A172 (cell line): Measurements from ENCODE around the gene COL5A1. TPM values are rescaled to one million over a fixed set of nuclear protein-coding genes. Genes with fewer than 3 reads are reported as not detected.
A peak's percentile ranks its signal among the peaks of the same experiment; 100 is the strongest.

Experiments used
- DNase-seq: peaks from one replicate; pipeline ENCODE4 v3.0.0-alpha.2; 2015; ENCODE audit warnings: low spot score
- total RNA-seq: library from RNA; depleted of rRNA; stranded (reverse); fragments of >200 nt; shearing (Covaris generic); gene quantifications from 2 replicates; pipeline ENCODE4 v1.2.3, GENCODE V29; 2014

Gene COL5A1
- total RNA-seq, 1 experiment from 2014 or later: 185 TPM

DNA sequence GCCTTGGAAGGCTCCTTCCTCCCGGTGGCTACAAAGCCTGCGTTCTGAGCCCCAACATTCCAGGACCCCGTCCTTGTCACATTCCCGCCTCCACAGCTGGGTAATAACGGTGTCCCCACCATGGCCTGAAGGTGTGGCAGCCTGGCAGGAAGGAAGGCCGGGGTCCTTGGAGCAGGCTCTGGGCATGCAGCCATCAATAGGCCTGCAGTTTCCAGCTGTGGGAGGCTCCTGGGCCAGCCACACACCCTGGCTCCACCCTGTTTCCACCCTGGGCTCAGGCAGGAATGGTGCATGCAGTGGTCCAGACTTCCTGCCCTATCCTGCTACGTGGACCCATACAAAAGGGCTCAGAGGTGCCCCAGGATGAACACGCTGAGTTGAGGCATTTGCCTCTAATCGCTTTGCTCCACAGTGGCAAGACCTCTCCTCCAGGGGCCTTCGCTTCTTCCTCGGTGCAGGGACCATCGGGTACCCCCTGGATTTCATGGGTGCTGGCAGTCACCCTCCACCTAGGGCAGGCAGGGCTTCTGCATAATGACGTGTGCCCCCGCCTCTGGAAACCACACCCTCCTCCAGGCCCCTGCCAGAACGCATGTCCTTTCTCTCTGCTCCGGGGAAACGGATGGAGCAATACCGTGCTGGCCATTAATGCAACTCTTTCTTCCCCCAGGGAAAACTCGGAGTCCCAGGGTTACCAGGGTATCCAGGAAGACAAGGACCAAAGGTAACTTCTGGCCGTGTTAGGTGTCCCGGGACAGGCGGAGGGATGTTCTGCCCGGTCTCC is 143.9 kb downstream of the COL5A1 start:
- no peak for DNase-seq

DNA sequence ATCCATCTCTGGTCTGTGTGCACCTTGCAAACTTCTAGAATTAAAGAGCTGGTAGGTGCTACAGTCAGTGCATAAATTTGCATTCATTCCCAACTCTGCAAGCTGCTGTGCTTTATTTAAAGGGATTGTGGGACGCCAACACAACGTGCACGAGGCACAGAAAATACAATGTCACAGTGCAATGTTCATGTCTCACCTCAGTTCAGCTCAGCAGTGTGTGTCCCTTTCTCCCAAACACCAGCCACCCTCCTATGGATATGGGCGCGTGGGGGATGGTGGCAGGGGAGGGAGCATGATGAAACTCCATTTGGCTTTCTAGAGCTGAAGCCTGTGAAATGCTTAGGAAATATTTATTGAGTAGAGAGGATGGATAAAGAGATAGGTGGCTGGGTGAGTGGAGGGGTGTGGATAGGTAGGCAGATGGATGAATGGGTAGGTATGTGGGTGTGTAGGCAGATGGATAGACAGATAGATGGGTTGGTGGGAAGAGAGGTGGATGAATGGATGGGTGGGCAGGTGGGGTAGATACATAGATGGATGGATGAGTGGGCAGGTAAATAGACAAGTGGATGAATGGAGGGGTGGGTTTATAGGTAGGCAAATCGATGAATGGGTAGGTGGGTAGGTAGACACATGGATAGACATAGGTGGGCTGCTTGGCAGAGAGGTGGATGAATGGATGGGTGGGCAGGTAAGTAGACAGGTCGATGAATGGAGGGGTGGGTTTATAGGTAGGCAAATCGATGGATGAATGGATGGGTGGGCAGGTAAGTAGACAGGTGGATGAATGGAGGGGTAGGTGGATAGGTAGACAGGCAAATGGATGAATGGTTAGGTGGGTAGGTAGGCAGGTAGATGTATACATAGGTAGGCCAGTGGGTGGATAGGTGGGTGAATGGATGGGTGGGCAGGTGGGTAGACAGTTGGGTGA is 146.3 kb downstream of the COL5A1 start:
- DNase-seq: no peak

DNA sequence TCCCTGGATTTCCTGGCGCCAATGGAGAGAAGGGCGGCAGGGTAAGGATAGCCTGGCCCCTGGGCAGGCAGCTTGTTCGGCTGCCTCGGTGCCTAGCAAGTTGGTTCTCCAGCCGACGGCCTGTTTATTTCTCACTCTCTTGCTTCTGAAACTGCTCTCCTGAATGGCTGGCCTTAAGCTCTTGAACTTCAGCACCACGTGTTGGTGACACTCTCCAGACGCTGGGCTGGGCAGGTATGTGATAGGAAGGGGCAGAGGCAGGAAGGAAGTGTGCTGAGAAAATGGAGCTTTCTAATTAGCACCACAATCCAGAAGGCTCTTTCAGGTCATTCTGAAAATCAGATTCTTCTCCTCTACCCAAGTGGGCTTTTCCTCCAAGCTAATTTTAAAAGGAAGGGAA is 147.6 kb downstream of the COL5A1 start:
- DNase-seq: no peak

DNA sequence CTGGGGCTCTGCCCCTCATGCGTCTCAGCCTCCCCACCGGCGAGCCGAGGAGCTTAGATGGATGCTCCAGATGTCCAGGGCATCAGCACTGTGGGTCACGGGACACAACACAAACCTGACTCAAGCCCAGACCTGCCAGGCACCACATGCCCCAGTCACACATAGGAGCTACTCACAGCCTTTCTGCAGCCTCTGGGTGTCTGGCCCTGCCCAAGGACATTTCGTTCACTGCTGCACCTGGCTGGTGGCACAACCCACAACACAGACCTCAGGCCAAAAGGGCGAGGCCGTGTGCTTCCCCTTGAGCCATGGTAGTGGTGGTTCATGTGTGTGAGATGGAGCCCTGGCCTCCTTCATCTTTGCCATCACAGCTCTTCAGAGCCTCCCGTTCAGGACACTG is 149.4 kb downstream of the COL5A1 start:
- DNase-seq: no peak

DNA sequence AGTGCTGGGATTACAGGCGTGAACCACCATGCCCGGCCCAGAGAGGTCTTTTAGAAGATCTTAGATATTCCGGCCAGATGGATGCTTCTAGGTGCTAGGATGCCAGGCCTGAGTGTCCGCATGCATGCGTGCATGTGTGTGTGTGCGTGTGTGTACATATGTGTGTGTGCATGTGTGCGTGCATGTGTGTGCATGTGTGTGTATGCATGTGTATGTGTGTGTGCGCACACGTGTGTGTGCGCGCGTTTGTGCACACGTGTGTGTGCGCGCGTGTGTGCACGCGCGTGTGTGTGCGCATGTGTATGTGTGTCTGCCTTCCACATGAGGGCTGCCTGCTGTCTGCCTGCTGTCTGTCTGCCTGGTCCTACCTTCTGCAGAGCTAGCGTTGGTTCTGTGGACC is 151.0 kb downstream of the COL5A1 start:
- DNase-seq: no peak

- no peak for DNase-seq
Measured at GRCh38 chr9:134793288-134794188, 151.9 kb downstream of the COL5A1 start.

GRCh38 chr9:134794663-134795370 is 153.2 kb downstream of the COL5A1 start:
- no peak for DNase-seq

GRCh38 chr9:134795446-134795845 is 153.8 kb downstream of the COL5A1 start:
- DNase-seq: no peak

DNA sequence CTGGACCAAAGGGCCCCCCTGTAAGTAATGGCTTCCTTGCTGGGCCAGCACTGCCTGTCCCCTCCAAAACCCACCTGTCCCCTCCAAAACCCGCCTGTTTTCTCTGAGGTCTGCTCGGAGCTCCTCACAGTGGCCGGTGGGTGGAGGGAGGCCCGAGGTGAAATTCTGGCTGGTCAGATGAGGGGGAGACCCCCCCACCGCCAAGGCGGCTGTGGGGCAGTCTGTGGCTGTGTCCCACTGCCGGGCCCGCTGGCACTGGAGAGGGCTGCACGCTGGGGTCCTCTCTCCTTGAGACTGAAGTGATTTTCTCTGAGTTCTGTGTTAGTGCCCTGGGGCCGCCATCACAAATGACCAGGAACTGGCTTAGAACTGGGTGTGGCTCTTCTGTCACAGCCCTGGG is 155.3 kb downstream of the COL5A1 start:
- DNase-seq: no peak

DNA sequence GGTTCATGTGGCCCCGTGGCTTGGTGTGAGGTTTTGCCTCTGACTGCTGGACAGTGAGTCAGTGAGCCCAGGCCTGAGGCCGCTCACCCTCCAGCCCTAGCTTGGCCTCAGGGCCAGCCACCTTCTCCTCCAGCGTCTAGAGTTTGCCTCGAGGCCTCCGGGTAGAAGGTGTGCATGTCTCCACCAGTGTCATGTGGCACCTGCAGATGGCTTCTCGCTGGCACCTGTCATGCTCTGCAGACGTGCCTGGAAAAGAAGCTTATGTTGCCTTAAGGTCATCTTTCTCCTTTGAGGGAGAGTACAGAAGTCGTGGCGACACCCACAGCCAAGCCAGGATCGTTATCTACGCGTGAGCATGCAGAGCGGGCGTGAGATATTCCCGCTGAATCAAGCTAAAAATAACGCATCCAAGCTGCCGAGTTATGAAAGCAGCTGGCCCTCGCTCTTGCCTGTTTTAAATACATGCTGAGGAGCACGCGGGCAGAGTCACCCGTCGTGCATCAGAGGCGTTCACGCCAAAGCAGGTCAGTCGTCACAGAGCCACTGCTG is 159.3 kb downstream of the COL5A1 start:
- DNase-seq: no peak

DNA sequence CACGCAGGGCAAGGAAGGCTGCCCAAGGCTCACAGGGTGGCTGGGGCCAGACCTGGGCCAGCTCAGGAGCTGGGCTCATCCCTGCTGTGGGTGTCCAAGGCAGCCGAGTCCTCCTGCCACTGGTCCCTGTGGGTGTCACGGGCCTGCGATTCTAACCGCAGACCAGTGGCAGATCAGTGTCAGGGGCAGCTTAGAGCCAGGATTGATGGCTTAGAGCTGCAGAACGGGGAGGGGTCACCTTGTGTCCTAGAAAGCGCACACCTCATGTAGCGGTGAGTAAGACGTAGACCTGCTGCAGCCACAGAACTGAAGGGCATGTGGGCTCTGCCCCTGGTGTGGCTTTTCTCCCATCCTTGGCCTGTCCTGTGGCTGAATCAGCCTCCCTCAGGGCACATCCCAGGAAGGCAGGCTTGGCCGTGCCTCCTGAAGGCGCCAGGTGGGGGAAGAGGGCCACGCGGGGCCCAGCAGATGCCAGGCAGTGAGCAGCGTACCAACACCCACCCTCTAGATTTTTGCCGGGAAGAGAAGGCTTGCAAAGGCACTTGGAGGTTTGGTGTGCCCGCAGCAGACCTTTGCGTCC is 160.7 kb downstream of the COL5A1 start:
- DNase-seq: no peak

DNA sequence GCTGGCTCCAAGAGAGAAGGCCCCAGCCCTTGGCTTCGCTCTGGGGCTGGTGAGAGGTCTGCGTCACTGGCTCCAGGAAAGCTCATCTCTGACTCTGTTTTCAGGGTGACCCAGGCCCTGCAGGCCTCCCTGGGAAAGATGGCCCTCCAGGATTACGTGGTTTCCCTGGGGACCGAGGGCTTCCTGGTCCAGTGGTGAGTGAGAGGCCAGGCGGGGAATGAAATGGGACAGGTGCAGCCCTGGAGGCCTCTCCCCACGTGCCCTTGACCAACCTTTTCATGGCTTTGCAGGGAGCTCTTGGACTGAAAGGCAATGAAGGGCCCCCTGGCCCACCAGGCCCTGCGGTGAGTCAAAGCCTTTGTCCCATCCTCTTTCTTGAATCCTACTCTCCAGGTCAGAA is 163.3 kb downstream of the COL5A1 start:
- no peak for DNase-seq

DNA sequence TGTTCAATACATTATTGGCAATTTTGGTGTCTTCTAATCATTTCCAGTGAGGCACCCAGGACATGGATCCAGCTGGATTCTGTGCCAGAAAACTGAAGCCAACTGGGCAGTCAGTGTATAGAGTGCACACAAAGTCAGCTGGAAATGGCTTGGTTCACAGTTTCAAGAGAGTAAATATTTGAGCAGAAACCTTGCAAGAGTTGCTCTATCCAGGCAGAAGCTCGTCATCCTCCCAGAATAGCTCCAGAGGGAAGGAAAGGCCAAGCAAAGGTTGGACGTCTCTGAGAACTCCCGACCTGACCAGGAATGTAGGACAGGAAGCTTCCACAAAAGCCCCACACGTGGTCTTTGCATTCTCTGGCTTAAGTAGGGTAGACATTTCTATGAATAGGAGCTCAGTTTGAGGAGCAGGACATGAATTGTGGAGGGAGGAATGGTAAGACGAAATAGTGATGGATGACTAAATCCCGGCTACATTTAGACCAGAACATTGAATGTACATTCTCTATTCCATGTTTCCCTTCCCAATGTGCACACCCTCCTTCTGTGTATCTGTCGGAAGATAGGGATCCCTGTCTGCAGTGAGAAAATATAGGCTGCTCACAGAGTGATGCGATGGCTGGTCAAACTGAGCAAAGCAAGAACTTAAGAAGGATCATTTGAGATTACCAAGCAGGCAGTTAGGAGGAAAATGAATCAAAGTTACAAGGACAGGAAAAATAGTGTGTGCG is 166.3 kb downstream of the COL5A1 start:
- DNase-seq: no peak

DNA sequence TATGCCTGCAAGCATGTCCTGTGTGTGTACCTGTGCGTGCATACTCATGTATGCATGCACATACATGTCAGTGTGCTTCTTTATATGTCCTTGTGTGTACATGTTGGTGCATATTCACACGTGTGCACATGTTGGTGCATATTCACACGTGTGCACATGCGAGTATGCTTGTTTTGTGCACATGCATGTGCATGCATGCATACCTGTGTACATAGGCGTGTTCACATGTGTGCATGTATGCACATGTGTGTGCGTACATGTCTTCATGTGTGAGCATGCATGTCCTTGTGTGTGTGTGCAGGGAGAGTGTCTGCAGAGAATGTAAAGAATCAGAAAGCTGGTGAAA is 166.8 kb downstream of the COL5A1 start:
- no peak for DNase-seq

- no peak for DNase-seq
Measured at GRCh38 chr9:134809292-134809691, 167.7 kb downstream of the COL5A1 start.

GRCh38 chr9:134809826-134810225 is 168.2 kb downstream of the COL5A1 start:
- DNase-seq: no peak

DNA sequence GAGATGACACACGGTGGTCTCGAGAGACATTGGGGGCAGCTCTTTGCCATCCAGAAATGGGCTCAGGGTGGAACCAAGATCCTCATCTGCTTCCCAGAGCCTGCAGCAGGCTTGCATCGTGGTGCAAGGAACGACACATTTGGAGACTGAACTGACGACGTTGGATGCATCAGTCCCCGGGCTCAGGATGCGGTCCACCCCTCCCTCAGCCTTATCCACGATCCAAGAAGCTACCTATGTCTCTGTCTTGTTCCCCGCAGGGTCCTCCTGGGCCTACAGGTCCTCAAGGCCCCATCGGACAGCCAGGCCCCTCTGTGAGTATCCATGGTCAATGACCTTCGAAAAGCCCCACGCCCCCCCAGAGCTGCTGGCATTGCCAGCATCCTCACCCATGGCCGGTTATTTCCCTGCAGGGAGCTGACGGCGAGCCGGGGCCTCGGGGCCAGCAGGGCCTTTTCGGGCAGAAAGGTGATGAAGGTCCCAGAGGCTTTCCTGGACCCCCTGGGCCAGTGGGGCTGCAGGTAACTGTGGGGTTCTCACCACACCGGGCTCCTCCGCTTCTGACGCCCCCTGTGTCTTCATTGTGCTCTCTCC is 169.6 kb downstream of the COL5A1 start:
- DNase-seq: no peak

- DNase-seq: peak; percentile 61
Measured at GRCh38 chr9:134811673-134812342, 170.2 kb downstream of the COL5A1 start.

DNA sequence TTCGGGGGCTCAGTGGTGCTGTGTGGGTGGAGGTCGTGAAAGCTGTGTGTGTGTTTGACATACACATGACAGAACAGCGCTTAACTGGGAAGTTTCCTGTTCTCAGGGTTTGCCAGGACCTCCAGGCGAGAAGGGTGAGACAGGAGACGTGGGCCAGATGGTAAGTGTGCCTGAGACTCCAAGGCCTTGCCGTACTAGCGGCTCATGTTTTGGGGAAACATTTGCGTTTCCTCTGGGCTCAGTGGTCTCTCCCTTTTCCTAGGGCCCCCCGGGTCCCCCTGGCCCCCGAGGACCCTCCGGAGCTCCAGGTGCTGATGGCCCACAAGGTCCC is 170.7 kb downstream of the COL5A1 start:
- no peak for DNase-seq
